Fibroblast of villous mesenchyme (primary cell): ENCODE data around the gene RNF208. TPM values are rescaled to one million over a fixed set of nuclear protein-coding genes. Genes with fewer than 3 reads are reported as not detected.

Experiments
- DNase-seq: peaks from one replicate; pipeline ENCODE4 v3.0.0-alpha.2; 2010; ENCODE audit warnings: low read depth
- H3K4me3 ChIP-seq: 2 replicates; pipeline ENCODE4 v1.5.1; 2011; ENCODE audit warnings: low read depth, mild to moderate bottlenecking, low read length
- total RNA-seq: library from RNA; depleted of rRNA; stranded (reverse); fragments of >200 nt; gene quantifications from 2 replicates; pipeline ENCODE4 v1.2.3, GENCODE V29; 2012
- TF ChIP-seq, protein P1 (sequence below): IDR thresholded peaks from 2 replicates; pipeline ENCODE4 v1.5.1; 2012; ENCODE audit warnings: low read depth, mild to moderate bottlenecking, low read length; ENCODE audit not compliant: insufficient read depth

The RNF208 gene
- total RNA-seq, 1 donor, result under 0.01 TPM

GRCh38 chr9:137266585-137267453 lies 44.8 kb upstream of the RNF208 start:
- H3K4me3 ChIP-seq, result no peak overlapping the region
- TF ChIP-seq, protein P1, sequence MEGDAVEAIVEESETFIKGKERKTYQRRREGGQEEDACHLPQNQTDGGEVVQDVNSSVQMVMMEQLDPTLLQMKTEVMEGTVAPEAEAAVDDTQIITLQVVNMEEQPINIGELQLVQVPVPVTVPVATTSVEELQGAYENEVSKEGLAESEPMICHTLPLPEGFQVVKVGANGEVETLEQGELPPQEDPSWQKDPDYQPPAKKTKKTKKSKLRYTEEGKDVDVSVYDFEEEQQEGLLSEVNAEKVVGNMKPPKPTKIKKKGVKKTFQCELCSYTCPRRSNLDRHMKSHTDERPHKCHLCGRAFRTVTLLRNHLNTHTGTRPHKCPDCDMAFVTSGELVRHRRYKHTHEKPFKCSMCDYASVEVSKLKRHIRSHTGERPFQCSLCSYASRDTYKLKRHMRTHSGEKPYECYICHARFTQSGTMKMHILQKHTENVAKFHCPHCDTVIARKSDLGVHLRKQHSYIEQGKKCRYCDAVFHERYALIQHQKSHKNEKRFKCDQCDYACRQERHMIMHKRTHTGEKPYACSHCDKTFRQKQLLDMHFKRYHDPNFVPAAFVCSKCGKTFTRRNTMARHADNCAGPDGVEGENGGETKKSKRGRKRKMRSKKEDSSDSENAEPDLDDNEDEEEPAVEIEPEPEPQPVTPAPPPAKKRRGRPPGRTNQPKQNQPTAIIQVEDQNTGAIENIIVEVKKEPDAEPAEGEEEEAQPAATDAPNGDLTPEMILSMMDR, result no peak
- no peak for DNase-seq

- TF ChIP-seq, protein P1, result no peak
- no peak for DNase-seq
- H3K4me3 ChIP-seq, result no peak overlapping the region
These were observed 44.1 kb upstream of the RNF208 start for GRCh38 chr9:137266162-137266527.

DNA sequence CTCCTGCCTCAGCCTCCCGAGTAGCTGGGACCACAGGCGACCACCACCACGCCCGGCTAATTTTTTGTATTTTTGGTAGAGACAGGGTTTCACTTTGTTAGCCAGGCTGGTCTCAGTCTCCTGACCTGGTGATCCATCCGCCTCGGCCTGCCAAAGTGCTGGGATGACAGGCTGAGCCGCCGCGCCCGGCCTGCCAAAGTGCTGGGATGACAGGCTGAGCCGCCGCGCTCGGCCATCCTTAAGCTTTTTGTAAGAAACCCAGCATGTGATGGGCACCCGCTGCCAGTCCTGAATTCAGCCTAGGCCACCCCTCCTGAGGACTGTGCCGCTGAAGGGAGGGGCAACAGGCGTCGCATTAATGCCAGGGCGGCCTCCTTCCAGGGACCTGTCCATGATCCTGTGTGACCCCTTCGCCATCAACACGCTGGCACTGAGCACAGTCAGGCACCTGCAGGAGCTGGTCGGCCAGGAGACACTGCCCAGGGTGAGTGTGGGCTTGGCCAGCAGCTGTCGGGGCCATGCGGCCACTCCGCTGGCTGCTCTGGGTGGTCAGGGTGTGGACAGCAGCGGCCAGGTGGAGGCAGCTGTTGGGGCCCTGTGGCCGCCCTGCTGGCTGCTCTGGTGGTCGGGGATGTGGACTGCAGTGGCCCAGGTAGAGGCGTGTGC lies 43.6 kb upstream of the RNF208 start:
- DNase-seq, result no peak
- H3K4me3 ChIP-seq, result no peak overlapping the region
- TF ChIP-seq, protein P1, result no peak

DNA sequence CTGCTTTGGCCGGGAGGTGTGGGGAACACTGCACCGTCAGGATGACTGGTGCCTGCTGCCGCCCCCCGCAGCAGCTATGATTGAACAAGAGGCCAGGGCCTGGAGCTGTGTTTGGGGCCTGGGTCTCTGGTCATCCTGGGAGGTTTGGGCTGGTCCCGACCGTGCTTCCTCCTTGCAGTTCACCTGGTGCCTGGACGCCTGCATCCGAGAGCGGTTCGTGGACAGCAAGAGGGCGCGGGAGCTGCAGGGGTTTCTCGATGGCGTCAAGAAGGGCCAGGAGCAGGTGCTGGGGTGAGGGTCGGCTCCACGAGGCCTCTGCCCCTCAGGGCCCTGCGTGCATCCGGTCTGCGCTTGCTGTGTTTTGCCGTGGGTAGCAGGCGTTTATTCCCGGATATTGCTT lies 42.0 kb upstream of the RNF208 start:
- TF ChIP-seq, protein P1, result no peak
- no peak for DNase-seq
- H3K4me3 ChIP-seq, result no peak overlapping the region

DNA sequence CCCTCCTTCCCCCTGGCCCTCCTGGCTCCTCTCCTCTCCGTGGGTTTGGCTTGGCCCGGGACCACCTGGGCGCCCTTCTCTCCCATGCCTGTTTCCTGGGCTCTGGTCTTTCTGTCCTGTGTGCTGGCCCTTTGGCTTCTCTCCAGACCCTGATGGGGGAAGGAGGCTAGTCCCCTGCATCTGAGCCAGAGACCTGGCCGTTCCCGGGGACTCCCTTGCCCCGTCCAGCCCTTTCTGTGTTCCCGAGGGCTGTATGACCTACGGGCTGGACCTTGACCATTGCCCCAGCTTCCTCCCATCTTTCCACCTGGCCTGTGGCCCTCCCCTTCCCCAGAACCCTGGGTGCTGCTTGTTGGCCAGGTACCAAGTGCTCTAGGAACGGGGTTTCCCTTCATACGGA lies 41.5 kb upstream of the RNF208 start:
- DNase-seq, result no peak
- TF ChIP-seq, protein P1, result no peak

DNA sequence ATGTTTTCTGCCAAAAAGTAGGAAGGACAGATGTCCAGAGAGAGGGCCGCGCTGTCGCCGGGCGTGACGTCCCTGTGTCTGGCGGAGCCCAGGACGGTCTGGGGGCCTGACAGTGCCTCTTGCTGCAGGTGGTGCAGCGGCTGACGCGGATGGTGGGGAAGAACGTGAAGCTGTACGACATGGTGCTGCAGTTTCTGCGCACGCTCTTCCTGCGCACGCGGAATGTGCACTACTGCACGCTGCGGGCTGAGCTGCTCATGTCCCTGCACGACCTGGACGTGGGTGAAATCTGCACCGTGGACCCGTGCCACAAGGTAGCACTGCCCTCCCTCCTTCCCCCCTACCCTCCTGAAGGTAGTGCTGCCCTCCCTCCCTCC lies 40.9 kb upstream of the RNF208 start:
- no peak for DNase-seq
- no peak overlapping the region for H3K4me3 ChIP-seq
- TF ChIP-seq, protein P1, result no peak

More for the DNA sequence above, 41.5 kb upstream of the RNF208 start:
- H3K4me3 ChIP-seq, result no peak overlapping the region
